Measurements from ENCODE around the gene TMEM26.
"Not testable (repeated sequence)": the region's sequence is repeated elsewhere in the genome, so short reads cannot be mapped to it uniquely, and the experiment has no call there.

TMEM26 gene

GRCh38 chr10:61397175-61397986 lies 55.8 kb downstream of the TMEM26 start:
- DNase-seq: peak; percentile 27

GRCh38 chr10:61391281-61391680 lies 61.9 kb downstream of the TMEM26 start:
- no peak for DNase-seq

- DNase-seq: no peak
Measured at GRCh38 chr10:61390851-61391250, 62.3 kb downstream of the TMEM26 start.

GRCh38 chr10:61389887-61390286 lies 63.3 kb downstream of the TMEM26 start:
- no peak for DNase-seq

GRCh38 chr10:61388986-61389385 lies 64.2 kb downstream of the TMEM26 start:
- not testable (repeated sequence) for DNase-seq

- no peak for DNase-seq
Measured at GRCh38 chr10:61385231-61386001, 67.8 kb downstream of the TMEM26 start.

- not testable (repeated sequence) for DNase-seq
Measured at GRCh38 chr10:61381153-61381552, 72.0 kb downstream of the TMEM26 start.

GRCh38 chr10:61378865-61379264 lies 74.3 kb downstream of the TMEM26 start:
- no peak for DNase-seq

- DNase-seq: no peak
Measured at GRCh38 chr10:61376908-61377368, 76.2 kb downstream of the TMEM26 start.

GRCh38 chr10:61376377-61376776 lies 76.8 kb downstream of the TMEM26 start:
- no peak for DNase-seq

GRCh38 chr10:61366365-61366764 lies 86.8 kb downstream of the TMEM26 start:
- no peak for DNase-seq

- DNase-seq: no peak
Measured at GRCh38 chr10:61364619-61365018, 88.6 kb downstream of the TMEM26 start.

- no peak for DNase-seq
Measured at GRCh38 chr10:61363006-61363405, 90.2 kb downstream of the TMEM26 start.

- DNase-seq: no peak
Measured at GRCh38 chr10:61359452-61359851, 93.7 kb downstream of the TMEM26 start.

GRCh38 chr10:61357687-61358086 lies 95.5 kb downstream of the TMEM26 start:
- DNase-seq: no peak
